GM15510 (cell line): ENCODE measurements around the gene FYN.

Experiments used
- POLR2A ChIP-seq: IDR thresholded peaks from 3 replicates; pipeline ENCODE4 v1.6.1; 2011; ENCODE audit warnings: borderline replicate concordance; ENCODE audit not compliant: insufficient read length; ENCODE audit errors: extremely low read depth

The FYN gene

GRCh38 chr6:111846492-111847409 lies 26.5 kb downstream of the FYN start:
- no peak for TF ChIP-seq POLR2A

DNA sequence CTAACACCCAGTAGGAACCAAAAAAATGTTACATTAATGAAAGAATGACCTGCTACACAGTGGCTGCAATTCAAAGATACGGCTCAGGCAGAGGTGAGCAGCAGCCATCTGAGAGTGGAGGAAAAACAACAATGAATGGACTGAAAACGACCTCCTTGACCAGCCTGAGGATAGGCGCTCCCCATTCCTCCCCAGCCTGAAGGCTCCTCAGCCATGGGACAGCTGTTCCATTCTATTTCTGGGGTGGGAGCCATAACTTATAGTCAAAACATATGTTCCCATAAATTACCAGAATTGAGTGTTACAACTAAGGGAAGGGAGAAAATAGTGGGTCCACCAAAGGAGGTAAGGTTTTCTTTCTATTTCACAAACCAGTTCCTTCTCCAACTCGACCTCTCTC lies 27.2 kb downstream of the FYN start:
- TF ChIP-seq POLR2A, result no peak

DNA sequence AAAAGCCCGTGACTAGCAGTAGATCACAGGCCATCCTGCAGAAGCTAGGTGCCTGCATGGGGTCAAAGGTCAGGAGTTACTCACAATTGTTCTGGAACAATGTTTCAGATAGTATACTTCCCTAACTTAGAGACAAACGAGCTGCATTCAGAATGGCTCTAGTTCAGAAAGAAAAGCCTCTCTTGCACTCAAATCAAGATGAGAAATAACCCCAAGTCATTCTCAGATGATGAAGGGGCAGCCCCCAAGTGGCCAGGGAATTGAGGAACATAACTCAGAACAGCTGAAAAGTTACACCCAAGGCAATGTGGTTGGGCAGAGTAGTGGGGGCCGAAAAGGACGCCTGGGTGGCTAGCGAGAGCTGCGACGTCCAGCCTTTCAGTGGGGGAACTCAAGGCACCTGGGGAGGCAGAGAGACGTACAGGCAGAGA lies 27.8 kb downstream of the FYN start:
- no peak for TF ChIP-seq POLR2A

GRCh38 chr6:111844921-111845320 lies 28.3 kb downstream of the FYN start:
- TF ChIP-seq POLR2A, result no peak

- TF ChIP-seq POLR2A, result no peak
Observed at GRCh38 chr6:111844376-111844775, 28.9 kb downstream of the FYN start.

DNA sequence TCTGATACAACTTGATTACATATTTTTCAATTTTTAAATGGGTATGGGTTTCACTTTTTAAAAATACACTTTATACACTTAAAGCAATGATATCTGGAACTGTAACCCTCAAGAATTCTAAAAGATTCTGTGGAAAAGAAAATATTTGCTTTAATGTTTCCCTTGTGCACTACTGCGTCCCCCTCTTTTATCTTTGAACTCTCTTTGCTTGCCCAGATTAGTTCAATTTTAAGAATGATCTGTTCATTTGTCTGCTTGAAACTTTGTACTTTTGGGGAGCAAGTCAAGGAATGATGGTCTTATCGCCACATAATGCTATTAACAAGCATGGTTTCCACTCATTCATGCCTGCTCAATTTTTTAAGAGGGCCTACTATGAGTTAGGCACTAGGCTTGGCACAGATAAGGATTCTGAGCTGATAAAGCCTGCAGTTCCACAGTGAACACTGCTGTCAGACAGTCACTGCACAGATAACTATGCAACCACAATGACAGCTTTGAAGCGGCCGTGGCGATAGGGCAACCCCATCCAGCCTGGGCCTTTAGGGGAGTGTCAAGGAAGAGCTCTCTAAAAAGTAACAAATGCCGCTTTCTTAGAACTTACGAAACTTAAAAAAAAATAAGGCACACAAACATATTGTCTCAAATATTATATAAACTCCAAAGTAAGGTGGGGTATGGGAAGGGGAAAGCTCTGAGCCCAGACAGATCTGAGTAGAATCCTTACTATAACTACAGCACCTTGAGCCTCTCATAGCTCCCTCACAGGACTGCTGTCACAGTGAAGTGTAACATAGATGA lies 29.7 kb downstream of the FYN start:
- TF ChIP-seq POLR2A, result no peak

GRCh38 chr6:111842891-111843290 lies 30.4 kb downstream of the FYN start:
- TF ChIP-seq POLR2A, result no peak

- no peak for TF ChIP-seq POLR2A
Observed at GRCh38 chr6:111842271-111842822, 30.9 kb downstream of the FYN start.

DNA sequence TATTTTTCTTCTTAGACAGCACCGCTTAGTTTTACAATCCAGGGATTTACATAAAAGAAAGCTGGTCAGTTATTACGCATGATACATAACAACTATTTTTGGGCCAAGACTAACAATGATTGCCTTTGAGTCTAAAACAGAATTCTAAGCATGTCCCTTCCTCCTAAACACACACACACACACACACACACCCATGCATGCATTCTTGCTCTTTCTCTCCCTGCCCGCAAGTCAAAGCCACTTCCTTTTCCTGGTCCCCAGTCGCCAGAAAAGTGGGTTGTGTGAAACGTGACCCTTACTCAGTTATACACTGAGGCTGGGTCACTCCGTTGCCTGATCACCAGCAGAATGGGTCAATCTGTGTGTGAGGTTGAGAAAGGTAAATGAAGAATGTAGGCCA lies 31.4 kb downstream of the FYN start:
- no peak for TF ChIP-seq POLR2A

GRCh38 chr6:111840803-111841202 lies 32.4 kb downstream of the FYN start:
- TF ChIP-seq POLR2A, result no peak

DNA sequence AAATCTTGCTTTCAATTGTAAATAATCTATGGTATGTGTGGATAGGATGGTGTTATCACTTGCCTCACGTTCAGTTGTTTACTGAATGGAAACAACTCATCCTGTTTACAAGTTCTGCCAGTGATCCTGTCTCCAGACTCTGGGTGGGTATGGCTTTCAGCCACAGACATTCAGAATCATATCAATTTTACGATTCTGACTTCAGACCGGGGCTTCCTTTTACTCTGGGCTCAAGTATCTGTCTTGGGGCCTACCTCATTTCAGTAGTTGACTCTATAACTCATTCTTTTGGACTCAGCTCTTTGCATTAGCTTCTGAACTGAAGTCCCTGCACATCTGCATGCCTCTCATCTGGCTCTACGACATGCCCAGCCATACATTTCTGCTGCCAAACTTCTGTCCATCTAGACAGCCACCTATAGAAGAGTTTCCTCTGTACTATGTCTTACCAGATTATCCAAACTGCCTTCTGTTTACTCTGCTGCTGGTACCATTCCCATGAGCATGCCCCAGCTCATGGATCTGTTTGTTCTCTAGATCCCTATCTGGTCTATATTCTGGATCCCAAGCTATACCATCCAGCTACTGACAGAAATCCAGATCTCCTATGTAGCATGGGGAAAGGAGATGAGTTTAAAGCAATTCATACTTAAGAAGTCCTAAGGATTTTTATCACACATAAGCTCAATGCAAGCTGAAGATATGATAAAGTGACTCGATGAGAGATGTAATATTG lies 34.3 kb downstream of the FYN start:
- TF ChIP-seq POLR2A, result no peak

DNA sequence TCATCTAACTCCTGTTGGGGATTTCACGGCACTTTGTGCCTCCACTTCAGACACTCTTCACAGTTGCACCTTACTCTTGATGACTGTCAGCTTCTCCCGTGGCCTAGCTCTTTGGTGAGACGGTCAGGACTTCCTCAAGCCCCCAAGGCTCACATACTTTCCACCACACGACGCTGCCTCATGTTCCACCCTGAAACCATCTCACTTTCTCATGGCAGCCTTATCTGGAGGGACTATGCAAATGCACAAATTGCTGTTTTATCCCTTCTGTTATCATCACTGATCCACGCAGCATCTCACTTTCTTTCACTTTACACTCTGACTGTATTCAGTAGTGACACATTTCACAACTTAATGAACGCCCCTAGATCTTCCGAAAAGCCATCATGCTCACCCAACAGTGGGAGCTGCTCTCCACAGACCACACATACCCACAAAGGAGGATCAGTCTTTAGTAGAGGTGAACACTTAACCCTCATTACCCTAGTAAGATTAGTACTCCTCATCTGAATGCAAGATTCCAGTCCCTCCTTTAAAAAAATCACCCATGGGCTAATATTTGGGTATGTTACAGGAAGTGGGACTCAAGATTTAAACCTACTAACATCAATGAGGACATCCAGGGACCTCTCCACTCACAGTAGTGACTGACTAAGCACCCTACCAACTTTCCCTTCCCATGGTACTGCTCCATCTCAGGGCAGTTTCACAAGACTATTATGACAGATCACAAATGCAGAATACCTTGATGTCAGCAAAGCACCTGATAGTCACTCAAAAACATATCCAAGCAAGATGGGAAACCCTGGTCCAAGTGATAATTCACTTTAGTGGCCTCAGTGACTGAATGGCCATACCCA lies 35.4 kb downstream of the FYN start:
- TF ChIP-seq POLR2A, result no peak

- no peak for TF ChIP-seq POLR2A
Observed at GRCh38 chr6:111837007-111837406, 36.2 kb downstream of the FYN start.

GRCh38 chr6:111835807-111836206 lies 37.4 kb downstream of the FYN start:
- TF ChIP-seq POLR2A, result no peak
